Body of pancreas (tissue), 4 donors: ENCODE measurements around the gene FCRL6. TPM values are rescaled to one million over a fixed set of nuclear protein-coding genes. Genes with fewer than 3 reads are reported as not detected.

Experiments used
- ATAC-seq: fragments of 150-250 bp; one replicate; pipeline ENCODE4 v1.9.1; 2016
- DNase-seq, 4 donors: peaks; one replicate each; pipeline ENCODE4 v3.0.0-alpha.2; 2019
- H3K27ac ChIP-seq, 4 donors: fragments of 200-600 bp; sonication (generic); 1 replicate in 3 of 4; 2 replicates in 1 of 4; pipeline versions ENCODE4 v1.5.1 to v1.6.1; 2016 to 2019; ENCODE audit warnings: mild to moderate bottlenecking in 1 of 4, mixed read lengths in 1 of 4, moderate library complexity in 1 of 4
- H3K27me3 ChIP-seq, 2 donors: fragments of 200-600 bp; sonication (generic); one replicate each; pipeline ENCODE4 v1.6.0; 2016; ENCODE audit warnings: mild to moderate bottlenecking in 1 of 2
- H3K36me3 ChIP-seq, 2 donors: fragments of 200-600 bp; sonication (generic); replicated peaks in 1 of 2; 2 replicates each; pipeline ENCODE4 v1.5.1; 2016; ENCODE audit warnings: low read depth in 2 of 2; ENCODE audit not compliant: insufficient read depth in 1 of 2
- H3K4me1 ChIP-seq: fragments of 200-600 bp; sonication (generic); one replicate; pipeline ENCODE4 v1.6.0; 2016
- H3K4me3 ChIP-seq, 2 donors: fragments of 200-600 bp; sonication (generic); 1 replicate in 1 of 2; 2 replicates in 1 of 2; pipeline ENCODE4 v1.5.1; 2016 to 2019
- H3K9me3 ChIP-seq, 3 donors: fragments of 200-600 bp; sonication (generic); 1 replicate in 2 of 3; 2 replicates in 1 of 3; pipeline ENCODE4 v1.5.1; 2016
- POLR2A ChIP-seq, 3 donors: fragments of 450-650 bp; IDR thresholded peaks; one replicate each; pipeline ENCODE4 v1.6.1; 2016; ENCODE audit warnings: antibody characterized with exemption in 3 of 3, mild to moderate bottlenecking in 2 of 3
- WGBS, 2 donors: methylation state at CpG; one replicate each; pipeline ENCODE4 v1.1.5; 2017; 5-methylcytosine and 5-hydroxymethylcytosine counted together
- intact Hi-C: fragments of 100-400 bp; cut with DNase I; formaldehyde crosslinking; loops from one replicate; pipeline ENCODE4 v1.15.1; 2023
- total RNA-seq, 2 donors: library from RNA; depleted of rRNA; stranded (reverse); fragments of >200 nt; gene quantifications; one replicate each; pipeline ENCODE4 v1.1.0, GENCODE V29; 2016
- TF ChIP-seq, protein P1 (sequence below), 7 experiments: fragments of 450-650 bp in 4 of 7; fragments of 200-600 bp in 3 of 7; sonication (generic) in 3 of 7; IDR thresholded peaks; one replicate each; pipeline ENCODE4 v1.5.1; 2016 to 2019; ENCODE audit warnings: antibody characterized with exemption in 7 of 7

Gene FCRL6
- total RNA-seq, 2 donors from 2014 or later: 6.3 TPM; not detected in 1

DNA sequence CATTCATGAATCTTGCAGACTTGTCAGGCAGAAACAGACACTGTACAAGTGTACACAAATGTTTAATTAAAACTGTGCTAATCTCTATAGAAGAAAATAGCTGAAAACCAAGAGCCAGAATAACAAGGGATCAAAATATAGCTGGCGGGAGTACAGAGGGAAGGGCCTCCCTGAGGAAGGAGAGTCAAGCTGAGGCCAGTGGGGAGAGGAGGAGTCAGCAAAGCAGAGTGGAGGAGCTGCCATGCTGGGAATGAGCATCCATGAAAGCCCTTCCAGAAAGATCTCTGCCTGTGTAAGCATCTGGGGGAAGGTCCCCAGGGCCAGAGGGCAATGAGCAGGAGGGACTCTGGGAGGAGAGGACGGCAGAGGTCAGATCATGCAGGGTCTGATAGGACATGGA lies 39.6 kb downstream of the FCRL6 start:
- Histone ChIP-seq H3K27ac (no peak overlapping the region), H3K27me3 (no peaks in the 10 kb centered on the region), H3K4me3 (no peak overlapping the region), H3K36me3 (no peaks in the 10 kb centered on the region), H3K4me1 (no peaks in the 10 kb centered on the region), H3K9me3 (no peaks in the 10 kb centered on the region)
- intact Hi-C loops: no loop called here
- WGBS, 2 donors: 84 to 88% methylated on average over 2 of the region's 2 CpGs
- TF ChIP-seq, protein P1, sequence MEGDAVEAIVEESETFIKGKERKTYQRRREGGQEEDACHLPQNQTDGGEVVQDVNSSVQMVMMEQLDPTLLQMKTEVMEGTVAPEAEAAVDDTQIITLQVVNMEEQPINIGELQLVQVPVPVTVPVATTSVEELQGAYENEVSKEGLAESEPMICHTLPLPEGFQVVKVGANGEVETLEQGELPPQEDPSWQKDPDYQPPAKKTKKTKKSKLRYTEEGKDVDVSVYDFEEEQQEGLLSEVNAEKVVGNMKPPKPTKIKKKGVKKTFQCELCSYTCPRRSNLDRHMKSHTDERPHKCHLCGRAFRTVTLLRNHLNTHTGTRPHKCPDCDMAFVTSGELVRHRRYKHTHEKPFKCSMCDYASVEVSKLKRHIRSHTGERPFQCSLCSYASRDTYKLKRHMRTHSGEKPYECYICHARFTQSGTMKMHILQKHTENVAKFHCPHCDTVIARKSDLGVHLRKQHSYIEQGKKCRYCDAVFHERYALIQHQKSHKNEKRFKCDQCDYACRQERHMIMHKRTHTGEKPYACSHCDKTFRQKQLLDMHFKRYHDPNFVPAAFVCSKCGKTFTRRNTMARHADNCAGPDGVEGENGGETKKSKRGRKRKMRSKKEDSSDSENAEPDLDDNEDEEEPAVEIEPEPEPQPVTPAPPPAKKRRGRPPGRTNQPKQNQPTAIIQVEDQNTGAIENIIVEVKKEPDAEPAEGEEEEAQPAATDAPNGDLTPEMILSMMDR (IDR thresholded peaks at IDR 0.05): no peak
- TF ChIP-seq POLR2A (IDR thresholded peaks at IDR 0.05): no peak
- DNase-seq (no peak), ATAC-seq (no peak)

DNA sequence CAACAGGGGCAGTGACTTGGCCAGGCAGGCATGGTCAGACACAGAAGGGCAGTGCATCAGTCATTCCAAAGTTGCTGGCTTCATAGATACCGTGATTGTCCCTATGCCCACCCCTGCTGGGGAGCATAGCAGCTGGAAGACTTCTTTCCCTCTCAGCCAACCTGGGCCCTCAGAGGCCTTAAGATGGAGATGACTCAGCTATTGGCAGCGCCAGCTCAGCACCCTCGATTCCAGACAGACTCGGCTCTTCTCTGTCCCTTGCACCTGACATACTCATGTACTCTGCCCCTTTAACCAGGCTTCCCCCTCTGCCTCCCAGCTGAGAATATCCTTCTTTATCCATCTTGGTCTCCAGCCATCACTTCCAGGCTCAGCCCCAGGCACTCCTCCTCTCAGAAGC lies 41.3 kb downstream of the FCRL6 start:
- intact Hi-C loops: no loop called here
- TF ChIP-seq POLR2A (IDR thresholded peaks at IDR 0.05): no peak
- TF ChIP-seq, protein P1 (IDR thresholded peaks at IDR 0.05): no peak
- Histone ChIP-seq H3K9me3 (no peaks in the 10 kb centered on the region), H3K27ac (no peak overlapping the region), H3K4me3 (no peak overlapping the region), H3K27me3 (no peaks in the 10 kb centered on the region), H3K4me1 (no peaks in the 10 kb centered on the region), H3K36me3 (no peaks in the 10 kb centered on the region)
- no peak for ATAC-seq
- DNase-seq: no peak
- WGBS, 2 donors: 81 to 86% methylated on average over 4 of the region's 4 CpGs

DNA sequence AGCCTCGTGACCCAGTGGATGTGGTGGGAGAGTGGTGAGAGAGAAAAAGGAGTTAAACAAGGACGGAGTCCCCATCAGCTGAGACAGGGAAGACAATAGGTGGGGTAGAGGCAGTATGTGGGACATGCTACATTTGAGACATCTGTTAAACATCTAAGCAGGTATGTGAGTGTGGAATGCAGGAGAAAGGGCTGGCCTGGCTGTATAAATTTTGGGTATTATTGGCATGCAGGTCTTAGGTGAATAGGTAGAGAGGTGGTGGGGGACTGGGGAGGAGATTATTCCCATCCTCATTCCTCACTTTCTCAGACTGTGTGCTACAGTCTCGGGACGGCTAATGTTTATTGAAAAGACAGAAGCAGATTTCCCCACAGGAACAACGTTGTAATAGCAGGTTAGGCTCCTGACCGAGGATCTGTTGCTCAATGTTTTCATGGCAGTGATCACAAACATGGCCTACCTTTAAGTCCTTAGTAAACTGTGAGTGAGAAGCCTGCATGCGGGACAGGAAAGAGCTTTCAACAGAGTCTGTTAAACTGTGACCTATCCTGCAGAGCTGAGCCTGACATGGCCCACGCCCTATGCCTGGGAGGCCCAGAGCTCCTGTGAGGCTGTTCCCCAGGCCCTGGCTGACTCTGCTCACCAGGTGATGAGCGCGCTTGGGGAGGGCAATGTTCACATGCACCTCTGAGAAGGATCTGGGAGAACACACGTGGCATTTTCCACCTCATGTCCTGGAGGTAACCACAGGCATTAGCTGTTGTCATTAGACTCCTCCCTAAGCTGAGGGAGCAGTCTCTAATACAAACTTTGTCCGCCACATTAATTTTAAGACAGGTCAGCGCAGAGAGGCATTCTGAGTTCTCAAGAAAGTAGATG lies 43.8 kb downstream of the FCRL6 start:
- Histone ChIP-seq H3K36me3 (no peaks in the 10 kb centered on the region), H3K9me3 (no peaks in the 10 kb centered on the region), H3K27me3 (no peaks in the 10 kb centered on the region), H3K4me3 (no peak overlapping the region), H3K27ac (no peak overlapping the region), H3K4me1 (no peaks in the 10 kb centered on the region)
- no peak for ATAC-seq
- TF ChIP-seq, protein P1 (IDR thresholded peaks at IDR 0.05): no peak
- TF ChIP-seq POLR2A (IDR thresholded peaks at IDR 0.05): no peak
- intact Hi-C loops: no loop called here
- 75 to 83% methylated on average over 9 to 13 of the region's 13 CpGs for WGBS, 2 donors
- peak in 2 of 4 donors; percentile 23 to 28 for DNase-seq

DNA sequence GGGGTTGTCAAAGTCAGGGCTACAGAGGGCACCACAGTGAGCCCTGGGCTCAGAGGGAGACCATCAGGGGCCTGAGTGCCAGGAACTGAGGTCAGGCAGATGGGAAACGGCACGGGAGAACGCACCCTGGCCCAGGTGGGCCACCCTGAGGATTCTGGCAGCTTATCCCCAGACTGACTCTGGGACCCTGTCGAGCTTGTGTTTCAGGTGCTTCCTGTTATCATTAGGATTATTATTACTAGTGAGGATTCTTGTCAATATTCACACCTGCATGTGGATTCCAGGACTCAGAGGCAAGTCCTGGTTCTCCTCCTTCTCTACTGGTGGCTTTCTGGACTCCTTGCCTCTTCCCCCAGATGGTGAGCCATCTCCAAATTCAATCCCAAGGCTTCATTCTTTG lies 45.1 kb downstream of the FCRL6 start:
- no peak for DNase-seq
- H3K4me1 ChIP-seq: no peaks in the 10 kb centered on the region
- ATAC-seq: no peak
- H3K27ac ChIP-seq: no peak overlapping the region
- intact Hi-C loops: no loop called here
- no peaks in the 10 kb centered on the region for H3K27me3 ChIP-seq
- no peaks in the 10 kb centered on the region for H3K9me3 ChIP-seq
- H3K36me3 ChIP-seq: no peaks in the 10 kb centered on the region
- no peak overlapping the region for H3K4me3 ChIP-seq
- TF ChIP-seq, protein P1 (IDR thresholded peaks at IDR 0.05): no peak
- no peak for TF ChIP-seq POLR2A (IDR thresholded peaks at IDR 0.05)
- 42 to 62% methylated on average over 2 to 4 of the region's 4 CpGs for WGBS, 2 donors

DNA sequence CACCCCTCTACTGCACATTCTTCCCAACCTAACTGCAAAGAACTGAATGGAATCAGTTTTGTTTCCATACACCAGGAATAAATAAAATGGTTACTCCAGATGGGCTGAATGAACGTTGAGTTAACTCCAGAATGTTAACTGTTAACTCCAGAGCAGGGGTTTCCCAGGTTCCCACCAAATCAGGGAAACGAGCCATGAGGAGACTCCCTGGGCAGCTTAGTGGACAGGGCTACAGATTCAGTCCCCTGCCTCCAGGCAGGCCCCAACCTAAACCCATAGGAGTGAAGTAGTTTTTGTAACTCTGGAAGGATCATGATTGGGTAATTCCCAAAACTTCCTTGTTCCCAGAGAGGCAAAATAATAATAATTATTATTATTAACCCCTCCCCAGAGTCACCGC lies 46.2 kb downstream of the FCRL6 start:
- DNase-seq (no peak), ATAC-seq (no peak)
- peaks cover 5% of the 10 kb centered on the region for H3K4me1 ChIP-seq
- no peaks in the 10 kb centered on the region for H3K27me3 ChIP-seq
- intact Hi-C loops: no loop called here
- H3K27ac ChIP-seq: no peak overlapping the region
- H3K4me3 ChIP-seq: no peak overlapping the region
- no peaks in the 10 kb centered on the region for H3K36me3 ChIP-seq
- 44 to 69% methylated on average over 3 of the region's 3 CpGs for WGBS, 2 donors
- no peak for TF ChIP-seq POLR2A (IDR thresholded peaks at IDR 0.05)
- TF ChIP-seq, protein P1 (IDR thresholded peaks at IDR 0.05): no peak
- H3K9me3 ChIP-seq: no peaks in the 10 kb centered on the region
